ENCODE data around the gene MSH3.

DNA sequence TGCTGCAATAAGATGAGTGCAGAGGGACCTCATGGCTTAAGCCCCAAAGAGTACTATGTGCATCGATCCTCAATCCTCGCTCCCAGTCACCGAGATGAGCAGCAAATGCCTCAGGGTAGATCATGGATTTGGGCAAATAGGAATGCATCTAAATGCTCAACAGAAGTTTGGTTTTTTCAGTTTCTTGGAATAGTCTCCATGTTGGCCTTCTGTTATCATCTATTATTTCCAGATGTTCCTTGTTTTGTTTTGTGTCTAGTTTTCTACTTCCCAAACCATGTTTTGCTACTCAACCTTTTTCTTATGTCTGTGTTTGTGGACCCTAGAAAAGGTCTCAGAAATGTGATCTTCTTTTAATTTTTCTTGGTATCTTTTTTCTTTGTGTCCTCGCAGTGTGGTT is 262.2 kb downstream of the MSH3 start:
- no peak for TF ChIP-seq CTCF (conservative IDR thresholded peaks at IDR 0.05; ENCODE audit: low read length)
- TF ChIP-seq EZH2phosphoT487 (IDR thresholded peaks at IDR 0.05; ENCODE audit: borderline replicate concordance) = no peak

Measured in Loucy (cell line).